Duodenal mucosa (tissue), 2 donors: ENCODE measurements around the gene UNC93B1.

Experiments
- H3K27ac ChIP-seq: one replicate; pipeline ENCODE4 v1.7.0; 2013; ENCODE audit warnings: low read depth, low read length
- H3K27me3 ChIP-seq, 2 donors: one replicate each; pipeline ENCODE4 v1.7.0; 2013; ENCODE audit warnings: low read length in 2 of 2, control low read depth in 1 of 2; ENCODE audit not compliant: insufficient read depth in 2 of 2, control insufficient read depth in 1 of 2
- H3K36me3 ChIP-seq, 2 donors: one replicate each; pipeline ENCODE4 v1.7.0; 2013; ENCODE audit warnings: low read length in 2 of 2, control low read depth in 1 of 2; ENCODE audit not compliant: insufficient read depth in 2 of 2, control insufficient read depth in 1 of 2
- H3K4me1 ChIP-seq, 2 donors: one replicate each; pipeline ENCODE4 v1.7.0; 2013; ENCODE audit warnings: low read length in 2 of 2, control low read depth in 1 of 2; ENCODE audit not compliant: insufficient read depth in 2 of 2, control insufficient read depth in 1 of 2
- H3K4me3 ChIP-seq, 2 donors: one replicate each; pipeline ENCODE4 v1.7.0; 2013; ENCODE audit warnings: low read length in 2 of 2, low read depth in 1 of 2
- H3K9ac ChIP-seq, 2 donors: one replicate each; pipeline ENCODE4 v1.7.0; 2013; ENCODE audit warnings: low read length in 2 of 2, low read depth in 1 of 2
- H3K9me3 ChIP-seq, 2 donors: one replicate each; pipeline ENCODE4 v1.7.0; 2013; ENCODE audit warnings: low read length in 2 of 2, control low read depth in 1 of 2; ENCODE audit not compliant: control insufficient read depth in 1 of 2

The UNC93B1 gene

DNA sequence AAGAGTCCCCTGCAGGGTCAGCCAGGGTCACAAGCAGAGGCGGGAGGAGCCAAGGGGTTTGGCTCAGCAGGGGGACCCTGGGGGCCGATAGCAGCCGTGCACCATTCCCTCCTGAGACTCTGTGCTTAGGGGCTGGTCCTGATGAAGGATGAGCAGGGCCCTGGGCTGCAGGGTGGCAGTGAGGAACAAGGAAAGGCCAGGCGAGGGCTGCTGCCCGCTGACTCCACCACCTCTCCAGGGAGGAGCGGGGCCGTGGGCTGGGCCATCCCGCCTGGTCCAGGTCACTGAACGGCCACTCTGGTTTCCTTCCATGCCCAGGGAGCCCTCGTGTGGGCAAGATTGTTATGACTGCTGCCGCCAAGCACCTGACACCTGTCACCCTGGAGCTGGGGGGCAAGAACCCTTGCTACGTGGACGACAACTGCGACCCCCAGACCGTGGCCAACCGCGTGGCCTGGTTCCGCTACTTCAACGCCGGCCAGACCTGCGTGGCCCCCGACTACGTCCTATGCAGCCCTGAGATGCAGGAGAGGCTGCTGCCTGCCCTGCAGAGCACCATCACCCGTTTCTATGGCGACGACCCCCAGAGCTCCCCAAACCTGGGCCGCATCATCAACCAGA is 17.4 kb upstream of the UNC93B1 start:
- no peak overlapping the region for H3K4me3 ChIP-seq
- H3K9ac ChIP-seq = peak overlapping the region in 1 of 2 donors; percentile 12
- H3K9me3 ChIP-seq = no peaks in the 10 kb centered on the region
- H3K27ac ChIP-seq = no peak overlapping the region
- peaks cover 9 to 11% of the 10 kb centered on the region in 2 donors for H3K36me3 ChIP-seq
- peaks cover 8 to 9% of the 10 kb centered on the region in 2 donors for H3K4me1 ChIP-seq
- no peaks in the 10 kb centered on the region for H3K27me3 ChIP-seq

DNA sequence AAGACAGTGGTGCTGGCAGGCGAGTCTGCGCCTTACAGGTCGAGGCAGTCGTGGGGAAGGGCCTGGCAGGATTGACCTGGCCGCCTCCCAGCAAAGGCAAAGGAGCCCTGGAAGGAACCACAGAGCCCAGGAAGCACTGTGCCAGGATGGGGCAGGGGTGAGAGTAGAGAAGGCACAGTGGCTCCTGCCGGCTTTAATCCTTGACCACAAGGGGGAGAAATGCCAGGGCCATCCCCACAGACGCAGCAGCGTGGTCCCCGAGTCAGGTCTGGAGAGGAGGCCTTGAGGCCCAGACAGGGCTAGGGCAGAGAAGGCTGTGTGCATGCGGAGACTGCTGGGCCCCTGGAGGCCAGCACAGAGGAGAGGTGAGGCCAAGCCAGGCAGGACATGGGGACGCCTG is 16.7 kb upstream of the UNC93B1 start:
- peaks cover 8 to 9% of the 10 kb centered on the region in 2 donors for H3K4me1 ChIP-seq
- H3K36me3 ChIP-seq = peaks cover 9 to 11% of the 10 kb centered on the region in 2 donors

DNA sequence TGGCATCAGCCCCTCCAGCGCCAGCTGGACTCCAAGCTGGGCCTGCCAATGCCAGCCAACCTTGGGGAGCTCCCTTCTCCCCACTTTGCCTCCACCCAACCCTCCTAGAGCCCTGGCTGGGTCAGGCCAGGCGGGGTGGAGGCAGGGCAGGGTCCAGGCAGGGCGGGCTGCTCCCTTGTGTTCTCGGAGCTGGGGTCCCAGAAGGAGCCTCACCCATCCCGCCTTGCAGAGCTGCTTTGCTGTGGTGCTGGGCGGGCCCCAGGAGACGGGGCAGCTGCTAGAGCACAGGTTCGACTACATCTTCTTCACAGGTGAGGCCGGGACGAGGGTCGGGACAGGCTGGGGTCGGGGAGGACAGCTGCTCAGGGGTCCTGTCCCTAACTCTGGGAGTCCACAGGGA is 15.6 kb upstream of the UNC93B1 start:
- H3K9me3 ChIP-seq = no peaks in the 10 kb centered on the region
- no peak overlapping the region for H3K27ac ChIP-seq
- H3K9ac ChIP-seq = no peak overlapping the region
- H3K4me1 ChIP-seq = peaks cover 14 to 16% of the 10 kb centered on the region in 2 donors
- H3K4me3 ChIP-seq = no peak overlapping the region
- no peaks in the 10 kb centered on the region for H3K27me3 ChIP-seq
- H3K36me3 ChIP-seq = peaks cover under 1 to 3% of the 10 kb centered on the region in 2 donors

More for the DNA sequence above, 16.7 kb upstream of the UNC93B1 start:
- Histone ChIP-seq H3K9ac (no peak overlapping the region), H3K9me3 (no peaks in the 10 kb centered on the region), H3K4me3 (no peak overlapping the region), H3K27me3 (no peaks in the 10 kb centered on the region), H3K27ac (no peak overlapping the region)

GRCh38 chr11:68018730-68019190 is 14.9 kb upstream of the UNC93B1 start:
- Histone ChIP-seq H3K36me3 (peaks cover 0 to 3% of the 10 kb centered on the region in 2 donors), H3K9me3 (no peaks in the 10 kb centered on the region), H3K4me1 (peaks cover 21 to 24% of the 10 kb centered on the region in 2 donors)

GRCh38 chr11:68017980-68018729 is 14.3 kb upstream of the UNC93B1 start:
- Histone ChIP-seq H3K36me3 (peaks cover 0 to 3% of the 10 kb centered on the region in 2 donors), H3K27me3 (no peaks in the 10 kb centered on the region), H3K4me3 (no peak overlapping the region), H3K9ac (no peak overlapping the region), H3K9me3 (no peaks in the 10 kb centered on the region), H3K4me1 (peaks cover 27 to 30% of the 10 kb centered on the region in 2 donors), H3K27ac (no peak overlapping the region)

More at GRCh38 chr11:68018730-68019190, 14.9 kb upstream of the UNC93B1 start:
- Histone ChIP-seq H3K4me3 (no peak overlapping the region), H3K27me3 (no peaks in the 10 kb centered on the region), H3K27ac (no peak overlapping the region), H3K9ac (no peak overlapping the region)

GRCh38 chr11:68016904-68017817 is 13.3 kb upstream of the UNC93B1 start:
- no peaks in the 10 kb centered on the region for H3K27me3 ChIP-seq
- no peaks in the 10 kb centered on the region for H3K36me3 ChIP-seq
- H3K4me3 ChIP-seq = no peak overlapping the region
- H3K9me3 ChIP-seq = no peaks in the 10 kb centered on the region
- H3K9ac ChIP-seq = peak overlapping the region in 1 of 2 donors; percentile 1
- no peak overlapping the region for H3K27ac ChIP-seq
- peaks cover 37 to 40% of the 10 kb centered on the region in 2 donors for H3K4me1 ChIP-seq

DNA sequence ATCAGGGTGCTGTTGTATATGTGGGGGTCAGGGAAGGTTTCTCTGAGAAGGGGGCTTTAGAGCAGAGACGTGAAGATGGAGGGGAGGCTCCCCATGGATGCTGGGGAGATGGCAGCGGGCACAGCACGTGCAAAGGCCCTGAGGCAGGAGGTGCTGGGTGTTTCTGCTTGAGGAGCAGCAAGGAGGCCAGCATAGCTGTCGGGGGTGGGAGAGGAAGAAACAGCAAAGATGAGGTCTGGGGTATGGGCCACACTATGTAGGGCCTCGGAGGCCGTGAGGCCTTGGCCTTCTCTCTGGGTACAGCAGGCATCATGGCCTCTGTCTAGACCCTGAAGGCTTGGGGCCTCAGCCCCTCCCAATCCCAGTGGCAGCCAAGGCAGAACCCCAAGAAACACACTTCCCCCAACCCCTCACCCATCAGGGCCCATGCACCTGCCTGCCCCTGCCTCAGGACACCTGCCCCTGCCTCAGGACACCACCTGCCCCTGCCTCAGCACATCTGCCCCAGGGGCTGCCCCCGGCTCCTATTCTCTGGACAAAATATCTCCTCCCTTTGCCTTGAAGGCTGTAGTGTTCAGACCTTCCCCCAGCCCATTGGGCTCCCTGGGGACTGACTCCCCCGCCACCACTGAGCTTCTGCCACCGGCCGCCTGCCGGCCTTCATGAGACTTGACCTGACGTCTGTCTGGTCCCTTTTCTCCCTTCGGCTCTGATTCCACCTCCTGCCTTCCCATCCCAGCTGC is 12.4 kb upstream of the UNC93B1 start:
- H3K27me3 ChIP-seq = no peaks in the 10 kb centered on the region

DNA sequence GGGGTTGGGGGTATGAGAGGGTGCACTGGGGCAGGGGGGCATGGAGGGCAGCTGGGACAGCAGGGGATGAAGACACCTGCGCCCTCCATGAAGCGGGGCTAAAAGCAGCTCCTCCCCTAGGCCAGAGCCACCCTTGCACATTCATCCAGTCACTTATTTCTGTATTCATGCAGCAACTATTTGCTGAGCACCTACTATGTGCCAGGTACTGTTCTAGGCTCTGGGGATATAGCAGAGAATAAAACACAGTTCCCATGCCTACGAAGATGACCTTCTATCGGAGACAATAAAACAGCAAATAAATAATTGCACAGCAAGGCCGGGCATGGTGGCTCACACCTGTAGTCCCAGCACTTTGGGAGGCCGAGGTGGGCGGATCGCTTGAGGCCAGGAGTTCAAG is 11.6 kb upstream of the UNC93B1 start:
- Histone ChIP-seq H3K27me3 (no peaks in the 10 kb centered on the region), H3K36me3 (no peaks in the 10 kb centered on the region), H3K27ac (no peak overlapping the region), H3K9ac (no peak overlapping the region), H3K9me3 (no peaks in the 10 kb centered on the region), H3K4me3 (no peak overlapping the region), H3K4me1 (peaks cover 52 to 57% of the 10 kb centered on the region in 2 donors)

More for the DNA sequence above, 12.4 kb upstream of the UNC93B1 start:
- no peaks in the 10 kb centered on the region for H3K9me3 ChIP-seq
- H3K27ac ChIP-seq = no peak overlapping the region
- H3K9ac ChIP-seq = peak overlapping the region in 1 of 2 donors; percentile 1
- H3K4me1 ChIP-seq = peaks cover 46 to 48% of the 10 kb centered on the region in 2 donors
- no peaks in the 10 kb centered on the region for H3K36me3 ChIP-seq
- H3K4me3 ChIP-seq = no peak overlapping the region

GRCh38 chr11:68014947-68015447 is 11.1 kb upstream of the UNC93B1 start:
- Histone ChIP-seq H3K4me3 (peak overlapping the region in 1 of 2 donors; percentile 44), H3K27ac (peak overlapping the region; percentile 68), H3K9me3 (no peaks in the 10 kb centered on the region), H3K4me1 (peaks cover 52 to 61% of the 10 kb centered on the region in 2 donors), H3K36me3 (no peaks in the 10 kb centered on the region), H3K9ac (peak overlapping the region; percentile 29 to 60), H3K27me3 (no peaks in the 10 kb centered on the region)
